GM21390 (cell line): Measurements from ENCODE around the gene CFAP100.

ENCODE experiments used
- ATAC-seq: cut with Tn5 transposase; IDR thresholded peaks from one replicate; pipeline ENCODE4 v1.9.1; 2021; ENCODE audit not compliant: unreplicated experiment

The CFAP100 gene

DNA sequence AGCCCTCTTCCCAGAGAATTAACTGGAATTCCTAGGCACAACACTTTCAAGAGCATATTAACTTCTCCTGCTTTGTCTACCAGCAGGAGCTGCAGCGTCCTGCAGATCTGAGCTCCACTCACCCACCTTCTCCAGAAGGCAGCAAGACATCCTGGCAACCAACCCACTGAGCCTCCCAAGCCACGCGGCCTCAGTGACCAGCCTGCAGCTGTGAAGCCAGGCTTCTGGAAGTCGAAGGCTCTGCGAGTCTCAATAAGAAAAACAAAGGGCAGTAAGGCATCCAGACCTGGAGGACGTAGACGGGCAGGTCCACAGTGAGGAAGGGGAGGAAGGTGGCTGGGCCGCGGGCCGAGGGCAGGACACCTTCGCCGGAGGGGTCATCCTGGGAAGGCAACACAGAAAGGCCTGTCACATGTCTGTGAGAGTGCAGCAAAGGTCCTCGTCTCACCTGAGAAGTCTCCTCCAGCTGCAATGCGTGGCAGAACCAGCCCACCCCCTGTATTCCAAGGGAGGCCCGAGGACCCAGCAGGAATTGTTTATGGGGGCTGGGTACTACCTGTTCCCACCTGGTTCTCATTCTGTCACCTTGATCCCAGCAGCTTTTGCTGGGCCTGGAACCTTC lies 44.7 kb downstream of the CFAP100 start:
- no peak for ATAC-seq

GRCh38 chr3:126439968-126440708 lies 45.4 kb downstream of the CFAP100 start:
- ATAC-seq = no peak

DNA sequence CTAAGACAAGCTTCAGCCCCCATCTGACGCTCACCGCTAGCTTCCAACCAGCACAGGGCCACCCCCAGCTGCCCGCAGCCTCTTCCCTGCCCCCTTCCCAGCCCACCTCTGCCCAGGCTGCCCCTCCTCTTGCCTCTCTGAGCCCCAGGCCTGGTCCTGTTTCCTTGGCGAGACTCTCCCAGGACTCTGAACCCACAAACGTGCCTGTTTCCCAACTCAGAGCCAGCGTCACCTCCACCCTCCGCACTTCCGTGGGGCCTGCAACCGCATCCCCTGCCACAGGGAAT lies 45.9 kb downstream of the CFAP100 start:
- no peak for ATAC-seq

GRCh38 chr3:126441256-126441880 lies 46.7 kb downstream of the CFAP100 start:
- ATAC-seq = no peak

DNA sequence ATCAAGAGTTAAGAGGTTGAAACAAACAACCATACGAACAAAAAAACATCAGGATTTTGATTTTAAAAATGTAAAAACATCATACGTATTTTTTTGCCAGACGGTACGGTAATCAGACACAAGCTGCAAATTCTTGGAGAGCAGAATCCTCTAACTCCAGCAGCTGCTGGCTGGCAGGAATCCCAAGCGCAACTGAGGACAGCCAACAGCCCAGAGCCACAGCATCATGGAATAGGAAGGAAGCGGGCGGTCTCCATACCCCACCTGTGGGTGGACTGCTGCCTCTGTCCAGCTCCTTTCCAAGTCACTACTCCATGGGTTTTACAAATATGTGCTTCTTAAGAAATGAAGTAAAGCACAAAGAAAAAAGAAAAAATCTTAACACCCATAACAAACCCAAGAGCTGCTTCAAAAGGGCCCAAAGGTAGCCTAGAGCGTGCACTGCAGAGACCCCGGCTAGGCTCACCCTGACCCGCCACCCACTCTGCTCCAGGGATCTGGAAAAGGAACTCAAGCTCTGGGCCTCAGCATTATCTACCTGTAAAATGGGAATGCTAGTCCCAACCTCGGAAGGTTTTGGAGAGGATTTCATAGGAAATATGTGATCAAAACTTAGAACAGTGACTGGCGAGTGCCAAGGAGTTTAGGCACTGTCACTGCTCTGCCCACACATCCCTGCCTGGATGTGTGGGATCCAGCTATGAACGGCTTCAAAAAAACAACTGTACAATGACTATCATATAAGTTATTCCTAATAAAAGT lies 47.6 kb downstream of the CFAP100 start:
- no peak for ATAC-seq

DNA sequence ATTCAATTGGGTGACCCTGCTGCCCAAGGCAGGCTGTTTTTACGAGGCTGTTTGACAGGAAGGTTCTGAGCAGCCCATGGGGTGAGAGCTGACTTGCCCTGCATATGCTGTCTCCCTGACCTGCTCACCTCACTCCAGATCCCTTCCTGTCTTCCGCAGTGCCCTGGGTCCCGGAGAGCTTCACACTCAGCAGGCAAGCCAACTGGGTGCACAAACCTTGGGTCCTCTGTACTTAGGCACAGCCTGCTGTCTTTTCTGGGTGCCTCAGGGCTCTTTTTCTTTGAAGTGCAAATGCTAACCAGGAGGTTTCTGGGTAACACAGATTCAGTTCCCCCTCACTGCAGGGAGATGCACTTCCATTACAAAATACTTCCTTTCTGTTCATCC lies 48.1 kb downstream of the CFAP100 start:
- ATAC-seq = no peak

- ATAC-seq = no peak
These were observed 50.8 kb downstream of the CFAP100 start for GRCh38 chr3:126445506-126445905.

GRCh38 chr3:126446301-126446700 lies 51.6 kb downstream of the CFAP100 start:
- no peak for ATAC-seq

DNA sequence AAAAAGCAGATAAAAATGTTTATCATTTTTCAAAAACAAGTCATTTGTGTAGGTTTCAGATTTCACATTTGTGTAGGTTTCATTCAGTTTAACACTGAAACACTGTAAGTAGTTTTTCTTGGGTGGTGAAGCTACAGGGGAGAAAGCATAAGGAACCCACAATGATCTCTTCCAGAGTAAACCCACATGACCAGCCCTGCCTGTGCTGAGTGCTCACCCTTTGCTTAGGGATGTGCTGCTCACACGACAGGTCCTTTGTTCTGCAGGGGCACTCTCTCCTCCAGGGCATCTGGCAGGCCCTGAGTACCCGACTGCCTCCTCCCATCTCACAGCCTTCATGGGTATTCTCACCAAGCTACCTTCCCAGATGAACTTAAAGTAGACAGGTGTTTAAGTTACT lies 52.1 kb downstream of the CFAP100 start:
- ATAC-seq = no peak

- ATAC-seq = no peak
These were observed 52.9 kb downstream of the CFAP100 start for GRCh38 chr3:126447456-126448106.

DNA sequence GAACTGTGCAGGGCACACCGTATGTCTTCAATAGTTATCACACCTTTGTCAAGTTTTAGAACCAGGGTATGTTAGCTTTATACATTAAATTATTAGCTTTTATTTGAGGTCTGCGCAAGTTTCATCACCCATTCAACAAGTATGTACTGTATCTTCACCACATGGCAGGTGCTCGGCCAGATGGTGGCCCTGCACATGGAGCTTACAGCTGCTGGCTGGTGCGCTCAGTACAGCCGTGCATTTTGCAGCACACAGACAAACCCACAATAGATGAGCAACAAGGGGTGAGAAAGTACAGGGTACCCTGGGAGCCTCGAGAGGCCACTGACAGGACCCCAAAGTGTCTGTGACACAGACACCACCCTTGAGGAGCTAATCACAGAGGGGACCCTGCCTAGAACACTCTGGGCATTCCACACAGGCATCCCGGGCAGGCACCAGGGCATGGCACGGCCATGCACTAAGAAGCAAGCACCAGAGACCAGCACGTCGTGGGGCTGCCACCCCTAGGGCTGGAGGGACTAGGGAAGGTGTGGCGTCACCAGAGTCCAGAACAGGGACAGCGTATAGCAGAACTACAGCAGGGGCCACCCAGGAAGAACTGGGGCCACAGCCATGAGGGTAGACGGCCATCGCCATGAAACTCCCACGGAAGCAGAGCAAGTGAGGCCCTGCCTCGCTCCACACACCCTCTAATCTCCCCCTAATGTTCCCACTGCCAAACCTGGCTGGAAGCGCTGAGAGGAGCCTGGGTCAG lies 53.6 kb downstream of the CFAP100 start:
- no peak for ATAC-seq

DNA sequence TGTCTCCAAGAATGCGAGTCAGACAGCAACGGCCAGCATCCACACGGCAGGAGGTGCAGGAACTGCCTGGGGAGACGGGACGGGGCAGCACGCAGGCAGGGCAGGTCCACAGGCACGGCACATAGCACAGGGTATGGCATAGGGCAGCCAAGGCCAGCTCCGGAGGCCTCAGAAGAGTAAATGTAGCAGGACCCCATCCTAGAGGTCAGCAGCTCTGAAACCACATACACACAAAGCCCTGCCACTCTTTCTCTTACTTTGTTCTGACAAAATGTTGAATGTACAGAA lies 54.1 kb downstream of the CFAP100 start:
- ATAC-seq = no peak

GRCh38 chr3:126449621-126450051 lies 54.9 kb downstream of the CFAP100 start:
- no peak for ATAC-seq

GRCh38 chr3:126450219-126450618 lies 55.5 kb downstream of the CFAP100 start:
- no peak for ATAC-seq

DNA sequence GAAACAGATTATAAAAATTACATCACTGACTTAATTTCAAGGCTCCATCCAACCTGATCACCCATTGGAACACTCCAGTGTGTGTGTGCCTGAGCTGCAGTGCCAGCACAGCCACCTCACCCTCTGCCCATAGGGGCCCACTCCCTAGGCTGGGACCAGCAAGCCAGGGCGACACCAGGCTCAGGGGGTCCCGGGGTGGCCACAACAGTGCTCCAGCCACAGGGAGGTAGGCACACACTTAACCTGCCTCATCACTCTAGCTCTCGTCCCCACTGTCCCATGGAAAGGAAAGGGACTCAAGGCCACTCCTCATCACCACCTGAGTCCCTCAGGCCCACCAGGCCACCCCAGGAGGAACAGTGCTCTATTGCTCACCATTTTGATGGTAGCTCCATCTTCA lies 56.0 kb downstream of the CFAP100 start:
- no peak for ATAC-seq

- no peak for ATAC-seq
These were observed 56.8 kb downstream of the CFAP100 start for GRCh38 chr3:126451511-126451910.

DNA sequence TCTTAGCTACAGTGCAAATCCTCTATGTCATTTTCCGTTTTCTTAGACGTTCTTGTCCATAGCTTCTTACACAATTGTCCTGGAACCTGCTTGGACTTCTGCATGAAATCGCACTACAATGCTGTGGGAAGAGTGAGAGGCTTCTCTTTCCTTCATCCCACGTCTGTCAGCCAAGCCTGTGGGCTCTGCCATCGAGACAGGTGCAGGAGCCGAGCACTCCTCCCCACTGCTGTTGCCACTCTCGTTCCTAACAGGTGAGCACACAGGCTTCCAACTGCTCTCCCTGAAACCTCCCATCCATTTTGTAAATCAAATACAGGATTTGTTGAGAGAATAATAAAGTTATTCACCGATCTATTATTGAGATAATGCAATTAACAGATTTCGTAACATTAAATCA lies 57.5 kb downstream of the CFAP100 start:
- ATAC-seq = no peak

DNA sequence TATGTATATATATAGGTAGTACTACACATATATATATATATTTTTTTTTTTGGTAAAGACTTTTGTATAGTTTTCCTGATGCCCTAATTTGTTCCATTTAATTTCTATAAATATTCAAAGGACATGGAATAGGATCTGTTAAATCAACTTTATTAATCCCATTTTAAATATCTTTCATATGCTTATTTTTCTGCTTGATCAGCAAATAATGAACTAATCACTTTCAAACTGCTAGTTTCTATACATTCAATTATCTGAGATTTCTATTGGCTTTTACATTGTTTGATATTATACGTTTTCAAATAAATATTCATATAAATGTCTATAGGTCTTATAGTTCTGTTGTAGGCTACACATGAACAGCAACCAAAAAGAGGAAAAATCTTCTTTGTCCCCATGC lies 59.3 kb downstream of the CFAP100 start:
- ATAC-seq = no peak

DNA sequence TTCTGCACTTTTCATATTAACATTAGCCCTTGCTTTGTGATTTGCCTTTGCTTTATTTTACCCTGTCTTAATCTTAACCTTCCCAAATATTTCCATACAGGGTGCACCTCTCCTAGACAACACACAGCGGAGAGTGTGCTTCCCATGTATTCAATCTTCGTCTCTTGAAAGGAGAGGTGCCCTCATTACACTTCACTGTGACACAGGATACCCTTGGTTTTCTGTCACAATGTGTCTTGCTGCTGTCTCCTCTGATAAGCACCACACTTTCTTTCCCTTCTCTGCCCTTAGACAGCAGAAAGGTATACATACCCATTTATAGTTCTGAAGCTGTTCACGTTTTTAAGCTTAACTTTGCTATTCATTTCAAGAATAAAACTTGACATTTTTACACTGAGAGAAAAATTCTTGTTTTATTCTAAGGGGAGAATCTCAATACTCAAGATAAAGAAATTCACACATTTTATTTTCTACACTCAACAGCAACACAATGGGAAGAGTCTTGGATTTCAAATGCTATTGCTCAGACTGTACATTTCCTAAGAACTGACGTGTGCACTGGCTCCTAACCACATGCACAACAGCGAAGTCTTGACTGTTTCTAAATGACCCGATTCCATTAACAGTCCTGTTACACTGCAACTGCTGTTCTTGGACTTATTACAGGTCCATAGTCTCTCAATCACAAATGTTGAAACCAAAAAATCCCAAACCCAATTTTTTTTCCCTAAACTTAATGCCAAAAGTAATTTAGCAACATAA lies 59.9 kb downstream of the CFAP100 start:
- no peak for ATAC-seq

GRCh38 chr3:126456211-126456610 lies 61.5 kb downstream of the CFAP100 start:
- no peak for ATAC-seq
